GM21526 (cell line): Measurements from ENCODE around the gene KLHL3.

ENCODE experiments used
- ATAC-seq: cut with Tn5 transposase; IDR thresholded peaks from one replicate; pipeline ENCODE4 v1.9.1; 2021; ENCODE audit warnings: moderate library complexity; ENCODE audit not compliant: unreplicated experiment, low FRiP score

KLHL3 gene

GRCh38 chr5:137615171-137615775 is 120.6 kb downstream of the KLHL3 start:
- ATAC-seq: no peak

GRCh38 chr5:137613554-137614265 is 122.2 kb downstream of the KLHL3 start:
- ATAC-seq: no peak

- no peak for ATAC-seq
These were observed 123.3 kb downstream of the KLHL3 start for GRCh38 chr5:137612576-137612975.

GRCh38 chr5:137611794-137612435 is 124.0 kb downstream of the KLHL3 start:
- ATAC-seq: no peak

- ATAC-seq: no peak
These were observed 124.8 kb downstream of the KLHL3 start for GRCh38 chr5:137611011-137611580.

- no peak for ATAC-seq
These were observed 125.3 kb downstream of the KLHL3 start for GRCh38 chr5:137610598-137610997.

- no peak for ATAC-seq
These were observed 126.8 kb downstream of the KLHL3 start for GRCh38 chr5:137609127-137609526.

GRCh38 chr5:137607771-137608170 is 128.1 kb downstream of the KLHL3 start:
- no peak for ATAC-seq

- ATAC-seq: no peak
These were observed 129.5 kb downstream of the KLHL3 start for GRCh38 chr5:137606401-137606800.

- no peak for ATAC-seq
These were observed 130.5 kb downstream of the KLHL3 start for GRCh38 chr5:137605411-137605810.

- ATAC-seq: no peak
These were observed 131.4 kb downstream of the KLHL3 start for GRCh38 chr5:137604348-137605095.

- no peak for ATAC-seq
These were observed 132.0 kb downstream of the KLHL3 start for GRCh38 chr5:137603891-137604290.

GRCh38 chr5:137603356-137603755 is 132.5 kb downstream of the KLHL3 start:
- ATAC-seq: no peak

- ATAC-seq: no peak
These were observed 133.1 kb downstream of the KLHL3 start for GRCh38 chr5:137602721-137603273.

- ATAC-seq: no peak
These were observed 135.0 kb downstream of the KLHL3 start for GRCh38 chr5:137600721-137601360.

- ATAC-seq: no peak
These were observed 136.4 kb downstream of the KLHL3 start for GRCh38 chr5:137599457-137599856.

- no peak for ATAC-seq
These were observed 137.5 kb downstream of the KLHL3 start for GRCh38 chr5:137598399-137598798.

- ATAC-seq: no peak
These were observed 138.9 kb downstream of the KLHL3 start for GRCh38 chr5:137596941-137597340.

GRCh38 chr5:137595396-137596079 is 140.4 kb downstream of the KLHL3 start:
- ATAC-seq: no peak
